22Rv1 (cell line): Measurements from ENCODE around the gene RNF121.
A peak's percentile ranks its signal among the peaks of the same experiment; 100 is the strongest.

Experiments used
- H3K27ac ChIP-seq: fragments of 450-650 bp; 2 replicates; pipeline ENCODE4 v1.5.1; 2017
- CTCF ChIP-seq: fragments of 450-650 bp; IDR thresholded peaks from 2 replicates; pipeline ENCODE4 v1.5.1; 2017; ENCODE audit warnings: mild to moderate bottlenecking
- ZFX ChIP-seq: fragments of 450-650 bp; IDR thresholded peaks from 2 replicates; pipeline ENCODE4 v1.6.1; 2017; ENCODE audit warnings: antibody characterized with exemption, borderline replicate concordance

The RNF121 gene

GRCh38 chr11:71964641-71965040 is 35.8 kb downstream of the RNF121 start:
- no peak overlapping the region for H3K27ac ChIP-seq
- TF ChIP-seq CTCF (no peak), ZFX (no peak)

- no peak overlapping the region for H3K27ac ChIP-seq
- TF ChIP-seq ZFX (no peak), CTCF (no peak)
Observed at GRCh38 chr11:71971680-71972079, 42.8 kb downstream of the RNF121 start.

DNA sequence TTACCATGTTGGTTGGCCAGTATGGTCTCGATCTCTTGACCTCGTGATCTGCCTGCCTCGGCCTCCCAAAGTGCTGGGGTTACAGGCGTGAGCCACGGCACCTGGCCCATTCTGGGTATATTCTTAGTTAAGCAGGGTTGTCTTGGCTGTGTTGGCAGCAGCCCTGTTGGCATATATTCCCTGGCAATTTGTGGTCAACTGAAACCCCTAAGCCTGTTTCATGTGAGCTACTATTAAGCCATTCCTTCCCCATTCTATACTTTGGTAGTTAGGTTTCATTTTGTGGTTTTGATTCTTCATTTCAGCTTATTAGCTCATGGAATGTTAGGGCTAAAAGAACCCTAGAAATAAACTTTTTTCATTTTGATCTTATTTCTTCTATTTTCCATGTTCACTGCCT is 47.7 kb downstream of the RNF121 start:
- H3K27ac ChIP-seq, result no peak overlapping the region
- TF ChIP-seq ZFX, result no peak
- TF ChIP-seq CTCF, result no peak

DNA sequence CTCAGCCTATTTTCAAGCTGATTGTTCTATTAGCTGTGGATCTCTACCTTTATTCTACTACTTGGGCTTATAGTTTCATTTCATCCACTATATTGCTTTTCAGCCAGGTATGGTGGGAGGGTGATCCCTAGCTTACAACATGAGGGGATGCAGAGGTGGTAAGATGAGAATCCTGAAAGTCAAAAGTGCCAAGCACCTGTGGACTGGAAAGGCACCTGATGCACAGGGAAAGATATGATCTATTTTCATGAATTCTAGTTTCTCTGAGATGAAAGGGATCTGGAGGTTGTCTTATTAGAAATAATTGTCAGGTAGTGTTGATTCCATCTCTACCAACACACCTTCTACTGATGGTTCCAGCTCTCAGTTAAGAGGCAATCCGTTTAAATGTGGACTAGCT is 48.2 kb downstream of the RNF121 start:
- H3K27ac ChIP-seq, result no peak overlapping the region

DNA sequence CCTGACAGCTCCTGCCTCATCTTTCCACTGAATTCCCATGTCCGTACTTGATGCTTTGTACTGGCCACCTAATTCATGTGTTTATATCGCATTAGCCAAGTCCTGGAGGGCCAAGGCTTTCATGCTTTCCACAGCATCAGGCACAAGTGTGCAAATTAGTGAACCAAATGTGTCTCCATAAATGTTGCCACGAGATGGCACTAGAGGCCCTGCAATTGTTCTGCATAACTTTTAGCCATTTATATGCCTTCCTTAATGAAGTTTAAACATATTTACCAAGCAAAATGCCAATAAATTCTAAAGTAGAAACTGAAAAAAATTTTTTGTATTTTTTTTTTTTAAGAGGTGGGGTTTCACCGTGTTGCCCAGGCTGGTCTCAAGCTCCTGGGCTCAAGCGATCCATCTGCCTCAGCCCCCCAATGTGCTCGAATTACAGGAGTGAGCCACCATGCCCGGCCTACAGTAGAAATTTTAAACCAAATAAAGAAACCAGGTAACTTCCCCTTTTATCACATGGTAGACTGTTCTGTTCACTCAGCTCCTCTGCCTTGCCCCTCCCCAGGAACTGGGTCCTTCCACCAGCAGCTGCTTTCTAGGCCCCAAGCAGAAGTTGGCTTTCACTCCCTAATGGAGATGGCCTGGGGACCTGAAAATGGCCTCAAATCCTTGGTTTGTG is 49.0 kb downstream of the RNF121 start:
- no peak overlapping the region for H3K27ac ChIP-seq
- TF ChIP-seq CTCF, result peak; percentile 91
- TF ChIP-seq ZFX, result no peak

More for the DNA sequence above, 48.2 kb downstream of the RNF121 start:
- TF ChIP-seq CTCF (no peak), ZFX (no peak)

DNA sequence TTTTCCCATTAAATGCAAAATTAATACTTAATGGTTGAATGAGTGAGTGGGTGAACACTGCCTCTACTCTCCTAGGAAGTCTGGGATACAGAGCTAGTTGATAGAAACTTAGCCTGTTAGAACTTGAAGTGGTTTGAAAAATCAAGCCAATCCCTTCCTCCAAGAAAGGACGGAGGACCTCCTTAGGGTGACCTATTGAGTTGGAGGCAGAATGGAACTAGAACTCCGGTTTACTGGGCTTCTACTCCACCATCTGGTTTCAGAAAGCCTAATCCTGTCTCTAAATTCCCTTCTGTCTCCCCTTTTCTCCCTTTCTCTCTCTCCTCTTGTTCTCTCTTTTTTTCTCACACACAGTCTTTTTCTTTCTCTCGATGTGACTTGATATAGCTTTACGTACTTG is 50.2 kb downstream of the RNF121 start:
- no peak overlapping the region for H3K27ac ChIP-seq
- TF ChIP-seq CTCF, result no peak
- TF ChIP-seq ZFX, result no peak

DNA sequence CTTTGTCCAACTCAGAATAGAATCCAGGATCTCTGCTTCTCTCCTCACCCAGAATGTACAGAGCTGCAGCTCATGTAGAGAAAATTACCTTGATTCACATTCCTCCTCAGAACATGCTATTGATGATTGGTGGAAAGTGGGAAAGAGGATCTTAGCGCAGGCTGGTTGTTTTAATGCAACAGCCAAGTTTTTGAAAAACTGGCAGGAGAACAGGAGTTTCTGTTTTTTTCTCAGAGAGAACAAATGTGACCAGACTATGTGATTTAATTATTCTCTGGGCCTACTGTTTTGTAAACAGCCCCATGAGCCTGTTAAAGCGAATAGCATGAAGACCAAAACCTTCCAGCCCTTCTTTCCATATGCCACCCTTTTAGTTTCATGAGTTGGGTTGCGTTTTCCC is 50.8 kb downstream of the RNF121 start:
- TF ChIP-seq CTCF, result no peak
- TF ChIP-seq ZFX, result no peak
- no peak overlapping the region for H3K27ac ChIP-seq
